HG02973 (cell line): Measurements from ENCODE around the gene MAN1C1.

Experiments
- ATAC-seq: cut with Tn5 transposase; IDR thresholded peaks from one replicate; pipeline ENCODE4 v1.9.1; 2021; ENCODE audit warnings: moderate library complexity; ENCODE audit not compliant: unreplicated experiment

Gene MAN1C1

GRCh38 chr1:25756215-25756614 is 139.6 kb downstream of the MAN1C1 start:
- ATAC-seq: no peak

GRCh38 chr1:25757151-25757845 is 140.7 kb downstream of the MAN1C1 start:
- ATAC-seq: no peak

- no peak for ATAC-seq
These were observed 141.2 kb downstream of the MAN1C1 start for GRCh38 chr1:25757846-25758185.

DNA sequence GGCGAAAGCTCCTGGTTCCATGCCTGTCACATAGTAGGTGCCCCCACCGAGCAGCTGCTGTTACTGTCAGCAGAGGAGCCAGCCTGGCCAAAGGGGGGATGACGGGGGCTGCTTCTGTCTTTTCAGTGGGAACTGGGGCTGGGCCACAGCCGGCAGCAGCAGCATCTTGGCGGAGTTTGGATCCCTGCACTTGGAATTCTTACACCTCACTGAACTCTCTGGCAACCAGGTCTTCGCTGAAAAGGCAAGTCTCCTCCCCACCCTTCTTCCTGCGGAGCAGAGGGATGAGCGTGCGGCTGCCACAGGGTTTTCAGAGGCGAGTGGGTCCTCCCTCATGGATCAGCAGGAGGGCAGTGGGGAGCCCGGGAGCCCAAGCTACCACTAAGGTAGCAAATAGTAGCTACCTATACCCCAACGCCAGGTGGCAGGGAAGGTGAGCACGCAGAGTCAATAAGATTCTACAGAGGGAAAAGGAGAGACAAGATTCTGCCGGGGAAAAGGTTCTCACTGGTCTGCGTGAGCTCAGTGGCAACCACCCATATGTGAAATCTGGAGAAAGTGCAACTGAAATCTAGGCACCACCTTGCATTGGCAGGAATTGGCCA is 142.0 kb downstream of the MAN1C1 start:
- no peak for ATAC-seq

GRCh38 chr1:25760122-25760719 is 143.6 kb downstream of the MAN1C1 start:
- no peak for ATAC-seq

- ATAC-seq: no peak
These were observed 144.3 kb downstream of the MAN1C1 start for GRCh38 chr1:25760871-25761270.

GRCh38 chr1:25763493-25763892 is 146.9 kb downstream of the MAN1C1 start:
- no peak for ATAC-seq

DNA sequence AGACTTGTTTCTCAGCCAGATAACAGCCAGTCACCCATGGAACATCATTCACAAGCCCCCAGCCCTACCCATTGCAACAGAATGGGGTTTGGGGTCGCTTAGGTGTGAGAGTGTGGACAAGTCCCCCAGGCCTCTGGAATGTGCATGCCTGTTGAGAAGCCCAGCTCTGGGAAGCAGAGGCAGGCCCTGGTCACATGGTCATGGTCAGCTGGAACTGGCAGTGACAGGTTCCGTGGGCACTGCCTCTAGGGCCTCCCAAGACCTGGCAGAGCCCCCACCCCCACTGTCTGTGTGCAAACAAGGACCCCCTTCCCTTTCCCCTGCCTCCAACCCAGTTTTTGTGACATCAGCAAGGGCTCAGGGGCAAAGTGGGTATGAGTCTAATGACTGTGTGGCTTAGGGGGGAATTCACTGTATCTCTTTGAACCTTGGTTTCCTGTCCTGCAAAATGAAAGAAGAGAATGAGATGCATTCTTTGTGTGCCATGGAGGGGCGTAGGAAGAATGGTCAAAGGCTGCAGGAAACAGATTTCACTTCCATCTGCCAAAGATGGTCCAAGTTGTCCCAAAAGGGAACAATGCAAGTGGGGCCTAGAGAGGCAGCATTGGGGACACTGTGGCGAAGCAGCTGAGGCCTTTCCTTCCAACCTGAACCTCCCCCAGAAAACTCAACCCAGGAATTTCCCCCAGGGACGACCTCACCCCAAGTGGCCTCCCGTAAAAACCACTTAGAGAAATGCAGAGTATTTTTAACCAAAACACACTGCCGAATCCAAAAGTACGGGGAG is 148.7 kb downstream of the MAN1C1 start:
- ATAC-seq: no peak

DNA sequence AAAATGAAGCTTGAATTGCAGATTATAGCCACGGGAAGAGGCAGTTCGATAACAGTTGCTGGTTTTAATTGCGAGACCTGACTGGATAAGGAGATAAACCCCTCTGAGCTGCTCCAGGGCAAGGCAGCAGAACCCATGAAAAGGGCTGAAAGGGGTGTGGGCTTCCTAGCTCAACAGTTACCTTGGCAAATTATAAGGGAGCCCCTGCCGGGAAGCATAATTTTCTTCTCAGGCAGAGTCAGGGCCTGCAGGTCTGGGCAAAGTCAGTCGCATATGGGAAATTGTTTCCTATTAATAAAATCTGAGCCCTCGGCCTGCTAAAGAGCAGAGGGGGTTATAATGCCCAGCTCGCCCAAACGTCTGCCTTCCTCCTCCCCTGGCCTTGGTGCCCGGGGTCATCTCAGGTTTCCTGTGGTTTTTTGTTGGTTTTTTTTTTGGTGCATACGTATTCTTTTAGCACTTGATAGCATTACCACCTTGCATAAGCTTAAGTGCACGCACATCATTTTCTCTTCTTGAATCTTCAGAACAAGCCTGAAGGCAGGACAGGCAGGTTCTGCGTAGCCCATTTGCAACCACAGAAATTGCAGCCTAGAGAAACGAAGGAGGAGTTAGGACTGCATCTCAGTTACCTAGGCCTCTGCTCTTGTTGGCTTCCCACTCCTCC is 149.5 kb downstream of the MAN1C1 start:
- ATAC-seq: no peak

GRCh38 chr1:25766721-25767436 is 150.3 kb downstream of the MAN1C1 start:
- ATAC-seq: no peak

DNA sequence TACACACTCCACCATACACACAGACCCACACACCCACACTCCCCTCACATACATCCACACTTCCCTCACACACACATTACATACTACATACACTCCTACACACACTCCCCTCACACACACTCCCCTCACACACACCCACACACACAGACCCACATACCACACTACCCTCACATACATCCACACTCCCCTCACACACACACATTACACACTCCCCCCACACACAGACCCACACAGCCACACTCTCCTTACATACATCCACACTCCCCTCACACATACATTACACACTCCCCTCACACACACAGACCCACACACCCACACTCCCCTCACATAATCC is 150.8 kb downstream of the MAN1C1 start:
- ATAC-seq: no peak

- no peak for ATAC-seq
These were observed 152.4 kb downstream of the MAN1C1 start for GRCh38 chr1:25768999-25769398.

- no peak for ATAC-seq
These were observed 153.2 kb downstream of the MAN1C1 start for GRCh38 chr1:25769625-25770383.

GRCh38 chr1:25770541-25771220 is 154.1 kb downstream of the MAN1C1 start:
- no peak for ATAC-seq

DNA sequence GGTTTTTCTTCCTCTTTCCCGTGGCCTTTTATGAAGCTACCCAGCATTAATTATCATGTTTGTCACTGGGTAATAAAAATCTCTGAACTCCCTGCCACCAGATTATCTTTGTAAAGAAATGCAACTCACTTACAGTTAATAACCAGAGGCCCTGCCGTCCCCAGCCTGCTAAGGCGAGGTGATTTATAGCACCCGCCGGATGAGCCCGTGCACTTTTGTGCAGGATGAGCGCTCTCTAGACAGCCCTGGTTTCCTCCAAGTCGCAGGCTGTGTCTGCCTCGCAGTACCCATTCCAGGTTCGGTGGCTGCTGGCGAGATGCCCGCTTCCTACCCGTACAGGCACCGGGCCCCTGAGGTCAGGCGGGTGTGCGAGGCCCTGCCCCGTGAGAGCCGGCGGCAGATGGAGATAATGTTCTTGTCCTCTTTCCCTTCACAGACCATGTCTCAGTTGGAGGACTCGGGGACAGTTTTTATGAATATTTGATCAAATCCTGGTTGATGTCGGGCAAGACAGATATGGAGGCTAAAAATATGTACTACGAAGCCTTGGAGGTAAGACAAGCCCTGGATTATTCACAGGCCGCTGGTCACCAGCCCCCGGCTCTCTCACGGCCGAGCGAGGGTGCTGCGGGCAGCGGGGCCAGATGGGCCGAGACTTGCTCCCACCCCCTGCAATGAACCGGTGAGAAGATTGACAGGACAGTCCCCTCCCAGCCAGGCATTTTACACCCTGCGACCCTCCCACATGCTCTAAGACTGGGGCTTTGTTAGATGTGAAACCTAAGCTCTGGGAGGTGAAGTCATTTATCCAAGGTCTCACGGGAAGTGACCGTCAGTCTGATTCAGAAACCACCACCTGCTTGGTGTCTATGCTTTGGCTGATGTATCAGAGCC is 154.9 kb downstream of the MAN1C1 start:
- ATAC-seq: no peak

- no peak for ATAC-seq
These were observed 155.6 kb downstream of the MAN1C1 start for GRCh38 chr1:25772164-25772563.

DNA sequence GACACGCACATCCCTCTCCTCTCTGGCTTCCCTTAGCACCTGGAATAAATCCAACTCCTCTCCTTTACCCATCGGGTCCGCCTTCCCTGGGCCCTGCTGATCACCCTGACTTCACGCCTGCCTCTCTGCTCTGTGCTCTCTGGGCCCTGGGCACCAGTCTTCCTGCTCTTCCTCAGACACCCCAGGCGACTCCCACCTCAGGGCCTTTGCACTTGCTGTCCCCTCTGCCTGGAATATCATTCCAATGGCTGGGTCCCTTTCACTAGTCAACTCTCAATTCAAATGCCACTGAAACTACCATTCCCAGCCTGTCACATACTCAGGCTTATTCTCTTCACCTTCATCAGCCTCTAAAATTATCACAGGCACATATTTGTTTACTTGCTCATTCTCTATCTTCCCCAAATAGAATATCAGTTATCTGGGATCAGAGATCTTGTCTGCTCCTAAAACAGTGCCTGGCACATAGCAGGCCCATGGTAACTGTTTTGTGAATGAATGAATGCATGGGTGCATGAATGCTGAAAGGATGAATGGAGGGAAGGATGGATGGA is 156.2 kb downstream of the MAN1C1 start:
- no peak for ATAC-seq

- no peak for ATAC-seq
These were observed 157.0 kb downstream of the MAN1C1 start for GRCh38 chr1:25773441-25774125.
